ENCODE measurements around the gene NOP53. TPM values are rescaled to one million over a fixed set of nuclear protein-coding genes. Genes with fewer than 3 reads are reported as not detected.
"Not testable (repeated sequence)": the region's sequence is repeated elsewhere in the genome, so short reads cannot be mapped to it uniquely, and the experiment has no call there.

The NOP53 gene
- total RNA-seq, 4 donors from 2014 or later = 350 to 500 (median 454) TPM

DNA sequence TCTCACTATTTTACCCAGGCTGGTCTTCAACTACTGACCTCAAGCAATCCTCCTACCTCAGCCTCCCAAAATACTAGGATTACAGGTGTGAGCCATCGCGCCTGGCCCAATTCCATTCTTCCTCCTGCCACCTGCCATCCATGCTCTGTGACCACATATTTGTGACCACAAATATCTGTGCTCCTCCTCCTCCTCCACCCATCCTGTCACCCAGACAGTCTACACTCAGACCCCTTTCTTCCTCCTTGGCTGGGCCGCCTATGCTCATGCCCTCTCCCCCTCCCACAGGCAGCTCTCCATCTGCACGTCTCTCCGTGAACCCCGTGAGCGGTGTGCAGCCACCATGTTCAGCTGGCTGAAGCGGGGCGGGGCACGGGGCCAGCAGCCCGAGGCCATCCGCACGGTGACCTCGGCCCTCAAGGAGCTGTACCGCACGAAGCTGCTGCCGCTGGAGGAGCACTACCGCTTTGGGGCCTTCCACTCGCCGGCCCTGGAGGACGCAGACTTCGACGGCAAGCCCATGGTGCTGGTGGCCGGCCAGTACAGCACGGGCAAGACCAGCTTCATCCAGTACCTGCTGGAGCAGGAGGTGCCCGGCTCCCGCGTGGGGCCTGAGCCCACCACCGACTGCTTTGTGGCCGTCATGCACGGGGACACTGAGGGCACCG lies 28.9 kb upstream of the NOP53 start:
- H3K27me3 ChIP-seq = no peaks in the 10 kb centered on the region
- TF ChIP-seq, protein P1, sequence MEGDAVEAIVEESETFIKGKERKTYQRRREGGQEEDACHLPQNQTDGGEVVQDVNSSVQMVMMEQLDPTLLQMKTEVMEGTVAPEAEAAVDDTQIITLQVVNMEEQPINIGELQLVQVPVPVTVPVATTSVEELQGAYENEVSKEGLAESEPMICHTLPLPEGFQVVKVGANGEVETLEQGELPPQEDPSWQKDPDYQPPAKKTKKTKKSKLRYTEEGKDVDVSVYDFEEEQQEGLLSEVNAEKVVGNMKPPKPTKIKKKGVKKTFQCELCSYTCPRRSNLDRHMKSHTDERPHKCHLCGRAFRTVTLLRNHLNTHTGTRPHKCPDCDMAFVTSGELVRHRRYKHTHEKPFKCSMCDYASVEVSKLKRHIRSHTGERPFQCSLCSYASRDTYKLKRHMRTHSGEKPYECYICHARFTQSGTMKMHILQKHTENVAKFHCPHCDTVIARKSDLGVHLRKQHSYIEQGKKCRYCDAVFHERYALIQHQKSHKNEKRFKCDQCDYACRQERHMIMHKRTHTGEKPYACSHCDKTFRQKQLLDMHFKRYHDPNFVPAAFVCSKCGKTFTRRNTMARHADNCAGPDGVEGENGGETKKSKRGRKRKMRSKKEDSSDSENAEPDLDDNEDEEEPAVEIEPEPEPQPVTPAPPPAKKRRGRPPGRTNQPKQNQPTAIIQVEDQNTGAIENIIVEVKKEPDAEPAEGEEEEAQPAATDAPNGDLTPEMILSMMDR (IDR thresholded peaks at IDR 0.05) = no peak
- TF ChIP-seq EP300 (IDR thresholded peaks at IDR 0.05) = no peak
- no peak for TF ChIP-seq POLR2A (IDR thresholded peaks at IDR 0.05; ENCODE audit: low read depth)
- no peak for TF ChIP-seq POLR2AphosphoS5 (IDR thresholded peaks at IDR 0.05)
- H3K4me1 ChIP-seq = peaks cover 63 to 84% (median 79%) of the 10 kb centered on the region in 4 donors
- peaks cover 0 to 3% (median 0%) of the 10 kb centered on the region in 4 donors for H3K9me3 ChIP-seq
- WGBS = 69% methylated on average over 13 of the region's 32 CpGs
- DNase-seq (ENCODE audit: extremely low spot score) = no peak
- peak overlapping the region; percentile 6 to 70 (median 22) for H3K4me3 ChIP-seq
- peak overlapping the region; percentile 87 to 97 (median 97) for H3K27ac ChIP-seq (replicated peaks in 1 of 4)
- intact Hi-C loops (cut with DNase I) = no loop called here
- H3K36me3 ChIP-seq = peaks cover 8 to 20% (median 19%) of the 10 kb centered on the region in 4 donors

DNA sequence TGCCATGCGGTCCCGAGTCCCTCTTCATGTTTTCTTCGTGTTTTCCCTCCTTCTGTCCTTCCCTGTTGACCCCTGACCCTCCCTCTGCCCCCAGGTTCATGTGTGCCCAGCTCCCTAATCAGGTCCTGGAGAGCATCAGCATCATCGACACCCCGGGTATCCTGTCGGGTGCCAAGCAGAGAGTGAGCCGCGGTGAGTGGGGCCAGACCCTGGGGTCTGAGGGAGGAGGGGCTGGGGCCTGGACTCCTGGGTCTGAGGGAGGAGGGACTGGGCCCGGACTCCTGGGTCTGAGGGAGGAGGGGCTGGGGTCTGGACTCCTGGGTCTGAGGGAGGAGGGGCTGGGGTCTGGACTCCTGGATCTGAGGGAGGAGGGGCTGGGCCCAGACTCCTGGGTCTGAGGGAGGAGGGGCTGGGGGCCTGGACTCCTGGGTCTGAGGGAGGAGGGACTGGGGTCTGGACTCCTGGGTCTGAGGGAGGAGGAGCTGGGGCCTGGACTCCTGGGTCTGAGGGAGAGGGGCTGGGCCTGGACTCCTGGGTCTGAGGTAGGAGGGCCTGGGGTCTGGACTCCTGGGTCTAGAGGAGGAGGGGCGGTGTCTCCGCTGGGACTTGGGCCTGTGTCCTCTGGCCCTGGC lies 26.8 kb upstream of the NOP53 start:
- H3K4me1 ChIP-seq = peaks cover 73 to 99% (median 97%) of the 10 kb centered on the region in 4 donors
- not testable (repeated sequence) for H3K27me3 ChIP-seq
- 34% methylated on average over 10 of the region's 11 CpGs for WGBS

DNA sequence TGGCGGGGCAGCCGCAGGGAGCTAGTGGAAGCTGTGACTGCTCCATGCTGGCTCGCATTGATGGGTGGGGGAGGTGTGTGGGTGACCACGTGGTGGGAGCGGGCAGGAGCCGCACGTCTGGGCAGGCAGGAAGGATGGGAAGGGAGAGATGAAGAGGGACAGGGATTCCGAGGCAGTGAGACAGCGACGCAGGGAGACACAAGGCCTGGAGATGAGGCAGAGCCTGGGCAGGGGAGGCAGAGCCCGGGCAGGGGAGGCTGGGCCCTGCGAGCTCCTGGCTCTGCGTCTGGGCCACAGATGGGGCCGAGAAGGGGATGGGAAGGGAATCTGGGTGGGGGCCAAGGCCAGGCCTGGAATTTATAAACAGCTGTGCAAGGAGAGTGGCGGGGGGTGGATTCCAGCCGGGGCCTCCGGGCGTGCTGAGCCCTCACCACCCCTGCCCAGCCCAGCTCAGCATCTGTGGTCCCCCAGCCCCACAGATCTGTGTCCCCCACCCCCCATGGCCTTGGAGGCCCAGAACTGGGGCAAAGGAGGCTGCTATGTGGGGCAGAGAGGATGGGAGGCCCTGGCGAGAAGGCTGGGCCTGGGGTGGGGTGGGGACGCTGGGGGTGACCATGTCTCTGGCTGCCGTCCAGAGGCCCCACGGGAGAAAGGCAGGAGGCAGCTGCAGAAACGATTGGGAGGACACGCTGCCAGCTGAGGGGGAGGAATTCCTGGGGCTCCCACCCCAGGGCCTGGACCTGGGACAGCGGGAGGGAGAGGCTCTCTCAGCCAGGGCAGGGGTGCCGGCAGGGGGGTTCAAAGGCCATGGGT lies 26.1 kb upstream of the NOP53 start:
- Histone ChIP-seq H3K4me3 (peak overlapping the region; percentile 44 to 62 (median 48)), H3K27ac (replicated peaks in 1 of 4) (peak overlapping the region; percentile 87 to 97 (median 97)), H3K9me3 (peaks cover 0 to 3% (median 0%) of the 10 kb centered on the region in 4 donors), H3K27me3 (no peaks in the 10 kb centered on the region), H3K4me1 (peaks cover 80 to 100% (median 99%) of the 10 kb centered on the region in 4 donors), H3K36me3 (peaks cover 8 to 40% (median 31%) of the 10 kb centered on the region in 4 donors)
- intact Hi-C loops (cut with DNase I) = no loop called here
- DNase-seq (ENCODE audit: extremely low spot score) = peak; percentile 98
- WGBS = 36% methylated on average over 25 of the region's 26 CpGs
- TF ChIP-seq EP300 (IDR thresholded peaks at IDR 0.05) (no peak), POLR2A (IDR thresholded peaks at IDR 0.05; ENCODE audit: low read depth) (no peak), POLR2AphosphoS5 (IDR thresholded peaks at IDR 0.05) (peak; percentile 85 to 90)
- TF ChIP-seq, protein P1 (IDR thresholded peaks at IDR 0.05) = no peak

More for the DNA sequence above, 26.8 kb upstream of the NOP53 start:
- Histone ChIP-seq H3K36me3 (peaks cover 8 to 34% (median 29%) of the 10 kb centered on the region in 4 donors), H3K4me3 (peak overlapping the region; percentile 44 to 62 (median 48)), H3K27ac (replicated peaks in 1 of 4) (peak overlapping the region; percentile 87 to 97 (median 97))
- DNase-seq (ENCODE audit: extremely low spot score); H3K9me3 ChIP-seq; intact Hi-C loops (cut with DNase I): not testable (repeated sequence)

DNA sequence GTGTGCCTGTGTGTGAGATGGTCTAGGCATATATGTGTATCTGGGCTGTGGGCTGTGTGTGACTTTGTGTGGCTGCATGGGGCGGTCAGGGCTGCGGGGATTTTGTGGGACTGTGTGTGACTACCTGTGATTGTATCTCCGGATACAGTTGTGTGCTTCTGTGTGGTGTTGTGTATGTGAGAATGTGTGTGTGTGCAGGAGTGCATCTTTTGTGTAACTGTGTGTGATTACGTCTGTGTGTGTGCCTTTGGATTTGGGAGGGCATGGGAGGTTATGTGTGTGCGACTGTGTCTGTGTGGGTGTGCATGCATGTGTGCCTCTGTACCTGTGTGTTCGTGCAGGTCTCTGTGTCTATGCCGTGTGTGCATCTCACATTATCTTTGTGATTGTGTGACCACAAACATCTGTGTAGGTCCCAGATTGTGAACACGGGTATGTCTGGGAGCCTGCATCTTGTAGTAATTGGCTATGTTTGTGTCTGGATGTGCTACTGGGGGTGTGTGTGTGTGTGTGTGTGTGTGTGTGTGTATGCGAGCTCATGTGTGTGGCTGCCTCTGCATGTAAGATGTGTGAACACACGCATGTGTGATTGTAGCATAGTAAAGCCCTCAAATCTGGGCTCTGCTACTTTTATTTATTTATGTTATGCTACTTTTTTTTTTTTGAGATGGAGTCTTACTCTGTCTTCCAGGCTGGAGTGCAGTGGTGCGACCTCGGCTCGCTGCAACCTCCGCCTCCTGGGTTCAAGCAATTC lies 24.5 kb upstream of the NOP53 start:
- WGBS = 68% methylated on average over 14 of the region's 14 CpGs
- peaks cover 74 to 100% (median 97%) of the 10 kb centered on the region in 4 donors for H3K4me1 ChIP-seq

More for the DNA sequence above, 24.5 kb upstream of the NOP53 start:
- Histone ChIP-seq H3K27ac (replicated peaks in 1 of 4) (peak overlapping the region; percentile 87 to 97 (median 97)), H3K27me3 (no peaks in the 10 kb centered on the region), H3K4me3 (peak overlapping the region; percentile 44 to 62 (median 48)), H3K36me3 (peaks cover 10 to 51% (median 41%) of the 10 kb centered on the region in 4 donors), H3K9me3 (no peaks in the 10 kb centered on the region)
- intact Hi-C loops (cut with DNase I) = no loop called here
- DNase-seq (ENCODE audit: extremely low spot score) = no peak
- no peak for TF ChIP-seq POLR2AphosphoS5 (IDR thresholded peaks at IDR 0.05)
- no peak for TF ChIP-seq EP300 (IDR thresholded peaks at IDR 0.05)
- TF ChIP-seq, protein P1 (IDR thresholded peaks at IDR 0.05) = no peak
- no peak for TF ChIP-seq POLR2A (IDR thresholded peaks at IDR 0.05; ENCODE audit: low read depth)
